Stimulated activated CD8-positive, alpha-beta memory T cell treated with anti-CD3 and anti-CD28 coated beads, Interleukin-2, amount 100 ng/mL, for 1 hour (primary cell): ENCODE measurements around the gene PCDH19.

Experiments used
- DNase-seq, 2 donors: peaks; one replicate each; pipeline ENCODE4 v3.0.0-alpha.2; 2020; ENCODE audit warnings: low read depth in 2 of 2

The PCDH19 gene

DNA sequence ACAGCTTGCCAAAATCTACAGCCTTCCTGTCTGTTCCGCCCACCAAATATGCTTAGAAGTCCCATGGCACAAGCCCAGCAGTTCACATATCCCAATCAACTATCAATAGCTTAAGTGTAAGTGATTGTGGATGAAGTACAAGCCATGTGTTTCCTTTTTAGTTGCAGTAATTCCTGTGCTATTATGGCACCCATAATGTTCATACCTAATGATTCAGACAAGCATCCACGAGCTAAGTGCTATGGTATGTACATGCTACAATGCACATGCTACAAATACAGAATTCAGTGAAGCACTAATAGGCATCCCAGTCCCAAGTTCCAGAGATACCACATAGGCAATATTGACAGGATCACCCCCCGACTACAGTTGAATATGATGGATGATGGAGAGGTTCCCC is 94.5 kb downstream of the PCDH19 start:
- DNase-seq = no peak

DNA sequence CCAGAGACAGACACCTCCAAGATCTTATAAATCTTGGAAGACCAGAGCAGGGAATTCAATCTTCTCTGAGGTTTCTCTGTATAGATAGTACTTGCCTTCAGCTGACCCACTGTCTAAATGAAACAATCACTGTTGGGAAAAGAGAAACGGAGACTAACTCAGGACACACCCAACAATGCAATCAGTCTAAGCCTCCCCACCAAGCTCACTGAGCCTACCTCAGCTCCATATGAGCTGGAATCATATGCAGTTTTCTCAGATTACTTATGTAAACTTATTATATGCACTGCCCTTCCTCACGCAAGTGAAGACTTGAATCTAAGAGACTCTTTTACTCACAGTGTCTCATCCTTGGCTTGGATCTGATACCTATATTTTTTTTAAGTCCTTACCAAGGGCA is 110.5 kb downstream of the PCDH19 start:
- DNase-seq = no peak

DNA sequence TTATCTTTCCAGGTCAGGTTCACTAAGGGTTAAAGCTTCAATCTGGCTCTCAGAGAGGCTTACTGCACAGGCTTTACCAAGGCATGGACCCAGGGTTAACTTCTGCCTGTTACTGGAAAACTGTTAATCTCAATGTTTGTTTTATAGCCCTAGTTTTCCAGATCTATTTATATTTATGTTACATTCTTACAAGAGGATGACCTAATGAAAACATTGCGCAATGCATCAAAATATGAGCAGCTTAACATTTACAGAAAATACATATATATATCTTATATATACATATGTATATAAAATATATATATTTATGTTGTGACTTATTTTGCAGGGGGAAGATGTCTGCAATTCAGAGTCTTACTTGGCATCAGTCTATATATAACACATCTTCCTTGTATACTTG is 112.3 kb downstream of the PCDH19 start:
- no peak for DNase-seq

DNA sequence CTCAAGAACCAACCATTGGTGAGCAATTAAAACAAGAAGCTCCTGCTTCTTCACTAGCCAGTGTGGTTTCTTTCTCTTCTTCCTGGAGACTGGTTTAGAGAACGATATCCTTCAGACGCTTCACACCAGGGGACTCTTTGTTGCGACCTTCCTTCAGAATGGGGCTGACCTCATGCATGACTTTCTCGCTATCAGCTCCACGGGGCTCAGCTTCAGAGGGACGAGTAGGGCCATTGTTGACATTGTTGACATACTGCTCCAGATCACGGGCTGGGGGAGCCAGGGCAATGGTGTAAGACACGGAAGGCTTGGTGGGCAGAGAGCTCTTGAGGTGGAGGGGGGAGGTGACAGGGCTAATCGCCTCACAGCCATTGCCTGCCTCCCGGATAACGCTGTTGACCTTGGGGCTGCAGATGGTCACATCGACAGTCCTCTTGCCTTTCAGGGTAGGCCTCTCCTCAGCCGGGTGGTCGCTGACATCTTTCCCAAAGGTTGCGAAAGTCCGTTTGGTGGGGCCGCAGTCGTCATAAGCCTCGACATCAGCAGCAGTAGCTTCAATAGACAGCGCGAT is 113.8 kb downstream of the PCDH19 start:
- no peak for DNase-seq

DNA sequence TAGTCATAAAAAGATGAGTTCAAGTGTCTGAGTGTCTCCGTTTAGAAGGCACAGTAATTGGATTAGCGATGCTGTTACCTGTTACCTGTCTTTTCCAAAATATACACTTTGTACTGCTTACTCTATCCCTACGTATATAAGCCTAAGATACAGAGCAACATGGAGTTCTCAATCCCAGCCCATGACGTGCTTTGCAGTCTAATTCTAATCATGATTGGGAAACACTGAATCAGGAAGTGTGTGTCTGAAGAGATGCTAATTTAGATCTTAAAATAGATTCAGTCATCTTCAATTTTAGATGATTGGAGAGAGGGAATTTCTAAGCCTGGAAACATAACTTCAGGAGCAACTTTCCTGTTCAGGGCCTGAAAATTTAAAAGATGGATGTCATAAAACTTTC is 115.1 kb downstream of the PCDH19 start:
- DNase-seq = no peak

DNA sequence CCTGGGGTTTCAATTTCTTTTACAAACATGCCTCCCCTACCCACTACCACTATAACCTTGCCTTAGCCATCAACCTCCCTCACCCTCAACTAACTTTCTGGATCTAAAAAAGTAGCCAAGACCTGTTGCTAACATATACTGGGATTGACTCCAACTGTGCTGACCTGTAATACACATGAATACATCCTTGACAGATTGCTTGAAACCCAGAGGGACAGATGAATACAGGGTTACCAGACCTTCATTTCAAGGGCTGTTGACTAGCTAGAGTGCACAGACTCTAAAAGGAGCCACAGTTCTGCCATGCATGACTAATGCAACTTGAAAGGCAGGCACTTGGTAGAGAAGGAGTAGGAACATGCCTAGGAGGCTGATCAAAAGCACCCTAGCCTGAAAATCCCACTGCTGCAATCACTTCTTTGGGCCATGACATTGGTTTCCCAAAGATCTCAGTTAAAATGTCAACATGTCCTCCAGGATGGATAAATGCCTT is 121.0 kb downstream of the PCDH19 start:
- no peak for DNase-seq

DNA sequence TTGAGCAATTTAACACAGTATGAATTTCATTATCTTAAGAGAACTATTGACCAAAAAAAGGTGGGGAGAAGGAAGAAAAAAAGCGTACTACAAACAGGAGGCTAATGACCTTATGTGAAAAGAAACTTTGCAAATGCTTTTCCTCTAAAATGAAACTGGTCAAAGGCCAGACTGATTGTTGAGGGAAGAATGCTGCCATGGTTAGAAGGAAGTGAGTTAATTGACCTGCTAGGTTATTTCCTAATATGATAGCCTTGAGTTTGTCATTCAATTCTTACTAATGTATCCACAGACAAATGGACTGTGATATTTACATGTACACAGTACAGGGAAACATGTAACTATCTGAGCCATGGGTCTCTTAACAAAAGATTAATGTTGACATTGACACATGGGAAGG is 132.8 kb downstream of the PCDH19 start:
- no peak for DNase-seq

DNA sequence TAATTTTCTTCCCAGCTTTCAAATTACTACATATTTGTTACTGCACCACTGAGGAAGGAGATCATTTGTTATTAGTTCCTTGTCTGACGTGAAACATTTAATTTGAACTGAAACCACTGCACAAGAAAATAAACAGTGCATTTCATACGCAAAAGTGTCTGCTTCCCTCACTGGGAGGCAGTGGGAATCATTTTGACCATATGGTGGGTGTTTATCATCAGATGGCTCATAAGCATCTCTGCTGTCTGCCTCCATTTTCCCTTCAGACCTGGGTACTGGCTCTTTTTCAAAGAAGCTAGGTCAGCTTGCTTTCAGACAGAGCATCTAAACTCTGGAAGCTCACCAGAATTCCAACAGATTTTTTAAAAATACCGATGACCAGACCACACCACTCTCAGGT is 135.2 kb downstream of the PCDH19 start:
- DNase-seq = no peak

DNA sequence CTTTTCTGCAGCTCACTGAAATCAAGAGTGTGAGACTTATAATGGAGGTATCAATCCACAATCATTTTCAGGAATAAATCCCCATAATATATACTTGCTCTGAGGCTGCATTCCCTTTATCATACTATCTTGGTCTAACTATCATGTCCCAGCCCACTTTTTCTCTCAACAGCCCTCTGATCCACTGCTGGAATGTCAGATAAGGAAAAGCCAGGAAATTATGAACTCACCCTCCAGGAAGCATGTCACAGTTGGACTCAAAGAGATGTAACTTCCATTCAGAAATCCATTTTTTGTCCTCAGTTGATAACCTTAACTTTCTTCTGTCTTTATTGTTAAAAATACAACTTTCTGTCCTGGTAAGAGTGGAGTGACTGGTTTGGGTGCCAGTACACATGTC is 144.9 kb downstream of the PCDH19 start:
- DNase-seq = no peak

DNA sequence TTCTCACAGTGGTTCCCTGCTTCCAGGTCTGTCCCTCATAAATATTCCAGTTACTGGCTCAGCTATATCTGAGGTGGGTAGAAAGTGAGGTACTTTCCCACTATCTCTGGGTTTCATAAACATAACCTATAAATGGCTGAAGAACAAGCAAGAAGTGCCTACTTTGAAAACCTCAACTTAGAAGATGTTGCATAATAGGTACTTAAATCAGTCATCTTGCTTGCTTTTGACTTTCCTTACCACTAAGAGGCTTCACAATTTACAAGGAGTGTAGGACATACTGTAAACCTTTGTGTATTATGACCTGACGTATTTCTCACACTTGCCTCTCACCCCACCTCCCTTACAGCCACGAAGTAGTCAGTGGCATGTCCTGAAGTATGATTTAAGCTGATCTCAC is 145.9 kb downstream of the PCDH19 start:
- no peak for DNase-seq

DNA sequence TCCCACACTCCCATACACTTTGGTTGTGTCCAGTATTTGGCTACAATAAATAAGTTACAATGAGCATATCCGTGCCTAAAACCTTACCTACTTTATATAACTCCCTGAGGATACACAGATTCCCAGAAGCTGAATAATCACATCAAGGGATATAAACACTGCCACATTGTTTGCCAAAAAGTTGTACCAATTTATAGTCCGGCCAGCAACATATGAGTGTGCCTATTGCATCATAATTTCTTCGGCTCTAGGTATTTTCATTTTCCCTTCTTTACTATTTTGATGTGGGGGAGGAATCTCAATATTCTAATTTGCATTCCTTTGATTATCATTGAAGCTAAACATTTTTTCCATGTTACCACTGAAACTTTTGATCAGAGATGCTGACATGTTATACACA is 146.4 kb downstream of the PCDH19 start:
- DNase-seq = no peak

DNA sequence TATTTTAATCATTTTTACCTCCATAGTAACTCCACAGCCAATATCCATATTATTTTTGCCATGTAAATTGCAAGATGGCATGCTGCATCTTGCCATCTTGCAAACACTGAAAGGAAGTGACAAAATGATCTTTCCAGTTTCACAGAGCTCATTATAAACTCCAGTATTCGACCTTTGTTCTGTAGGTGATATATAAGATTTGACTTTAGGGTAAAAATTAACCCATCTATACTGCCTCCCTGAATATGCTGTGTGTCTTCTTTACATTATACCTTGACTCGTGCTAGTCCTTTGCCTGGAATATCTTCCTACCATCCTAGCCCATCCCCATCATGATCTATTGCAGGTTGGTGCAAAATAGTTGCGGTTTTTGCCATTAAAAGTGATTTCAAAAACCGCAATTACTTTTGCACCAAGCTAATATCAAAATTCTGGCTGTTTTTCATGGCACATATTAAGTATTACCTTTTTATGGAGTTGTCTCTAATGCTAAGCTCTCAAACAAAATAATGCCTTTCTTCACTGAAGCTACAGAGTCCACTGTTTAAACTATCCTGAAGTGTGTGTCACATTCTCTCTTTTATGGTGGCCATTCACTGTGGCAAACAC is 161.1 kb downstream of the PCDH19 start:
- no peak for DNase-seq

DNA sequence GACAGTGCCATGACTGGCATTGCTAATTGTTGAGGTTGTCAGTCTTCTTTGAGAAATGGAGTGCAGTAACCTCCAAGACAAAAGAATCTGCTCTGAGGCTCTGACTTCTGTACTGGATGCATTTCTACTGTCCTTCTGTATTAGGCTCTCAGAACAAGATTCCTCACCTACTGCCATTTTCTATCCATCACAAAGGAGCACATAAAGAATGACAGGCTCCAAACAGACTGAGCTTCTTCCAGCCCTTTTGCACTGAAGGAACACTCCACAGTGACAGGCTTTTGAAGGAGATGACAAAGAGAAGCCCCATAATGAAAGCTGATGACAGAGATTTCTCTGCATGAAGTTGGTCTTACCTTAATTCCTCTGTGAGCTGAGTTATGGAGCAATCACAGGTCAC is 162.2 kb downstream of the PCDH19 start:
- no peak for DNase-seq

DNA sequence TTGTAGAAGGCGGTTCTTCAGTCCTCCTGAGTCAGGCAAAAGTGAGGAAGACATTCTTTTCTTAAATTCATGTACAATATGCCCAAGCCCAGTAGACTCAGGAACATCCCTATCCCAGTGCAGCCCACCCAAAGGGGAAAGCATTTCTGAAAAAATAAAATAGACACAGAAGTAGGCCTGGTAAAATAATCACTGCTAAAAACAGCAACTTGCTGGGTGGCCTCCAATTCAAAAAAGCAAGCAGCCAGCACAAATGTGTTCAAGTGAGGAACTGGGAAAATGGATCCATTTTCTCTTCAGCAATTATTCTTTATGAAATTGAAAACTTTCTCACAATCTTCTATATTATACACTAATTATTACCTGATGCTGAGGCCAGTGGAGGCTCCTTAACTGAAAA is 165.4 kb downstream of the PCDH19 start:
- DNase-seq = no peak
